Erythroblast (primary cell): ENCODE data around the gene PEX11G.

Experiments
- GATA1 ChIP-seq: IDR thresholded peaks from 2 replicates; pipeline ENCODE4 v1.6.1; 2011; ENCODE audit warnings: low read depth, mild to moderate bottlenecking, control low read depth, low read length, moderate library complexity
- POLR2A ChIP-seq: IDR thresholded peaks from 2 replicates; pipeline ENCODE4 v1.6.1; 2011; ENCODE audit warnings: mild to moderate bottlenecking, low read length

GRCh38 chr19:7513809-7514642 is 25.2 kb upstream of the PEX11G start:
- TF ChIP-seq POLR2A (no peak), GATA1 (no peak)
